ENCODE measurements around the gene RBBP8. TPM values are rescaled to one million over a fixed set of nuclear protein-coding genes. Genes with fewer than 3 reads are reported as not detected.

RBBP8 gene
- total RNA-seq, 1 donor from 2014 or later, result 30.4 TPM

DNA sequence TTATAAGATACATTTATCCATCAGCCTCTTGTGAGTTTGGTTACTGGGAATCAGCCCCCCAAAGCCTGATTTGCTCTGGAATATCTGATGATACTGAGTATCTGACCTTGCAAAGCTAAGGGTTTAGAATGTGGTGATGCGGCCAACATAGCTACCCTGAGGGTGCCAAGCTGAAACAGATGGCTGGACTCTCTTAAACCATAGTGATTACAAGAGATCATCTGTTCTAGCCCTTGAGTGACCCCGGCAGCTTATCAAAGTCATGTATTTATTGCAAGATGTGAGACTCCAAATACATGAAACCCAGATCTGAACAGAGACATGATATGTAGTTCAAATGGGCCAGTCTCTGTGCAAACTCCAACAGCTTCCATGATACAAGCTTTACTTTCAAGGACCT lies 124.0 kb downstream of the RBBP8 start:
- DNase-seq (no peak), ATAC-seq (no peak)
- Histone ChIP-seq H3K9me3 (no peaks in the 10 kb centered on the region), H3K27me3 (no peaks in the 10 kb centered on the region), H3K4me3 (no peak overlapping the region), H3K4me1 (no peaks in the 10 kb centered on the region), H3K36me3 (no peaks in the 10 kb centered on the region), H3K27ac (no peak overlapping the region)
- TF ChIP-seq, protein P1, sequence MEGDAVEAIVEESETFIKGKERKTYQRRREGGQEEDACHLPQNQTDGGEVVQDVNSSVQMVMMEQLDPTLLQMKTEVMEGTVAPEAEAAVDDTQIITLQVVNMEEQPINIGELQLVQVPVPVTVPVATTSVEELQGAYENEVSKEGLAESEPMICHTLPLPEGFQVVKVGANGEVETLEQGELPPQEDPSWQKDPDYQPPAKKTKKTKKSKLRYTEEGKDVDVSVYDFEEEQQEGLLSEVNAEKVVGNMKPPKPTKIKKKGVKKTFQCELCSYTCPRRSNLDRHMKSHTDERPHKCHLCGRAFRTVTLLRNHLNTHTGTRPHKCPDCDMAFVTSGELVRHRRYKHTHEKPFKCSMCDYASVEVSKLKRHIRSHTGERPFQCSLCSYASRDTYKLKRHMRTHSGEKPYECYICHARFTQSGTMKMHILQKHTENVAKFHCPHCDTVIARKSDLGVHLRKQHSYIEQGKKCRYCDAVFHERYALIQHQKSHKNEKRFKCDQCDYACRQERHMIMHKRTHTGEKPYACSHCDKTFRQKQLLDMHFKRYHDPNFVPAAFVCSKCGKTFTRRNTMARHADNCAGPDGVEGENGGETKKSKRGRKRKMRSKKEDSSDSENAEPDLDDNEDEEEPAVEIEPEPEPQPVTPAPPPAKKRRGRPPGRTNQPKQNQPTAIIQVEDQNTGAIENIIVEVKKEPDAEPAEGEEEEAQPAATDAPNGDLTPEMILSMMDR (IDR thresholded peaks at IDR 0.05), result no peak
- intact Hi-C loops (cut with DNase I), result no loop called here

DNA sequence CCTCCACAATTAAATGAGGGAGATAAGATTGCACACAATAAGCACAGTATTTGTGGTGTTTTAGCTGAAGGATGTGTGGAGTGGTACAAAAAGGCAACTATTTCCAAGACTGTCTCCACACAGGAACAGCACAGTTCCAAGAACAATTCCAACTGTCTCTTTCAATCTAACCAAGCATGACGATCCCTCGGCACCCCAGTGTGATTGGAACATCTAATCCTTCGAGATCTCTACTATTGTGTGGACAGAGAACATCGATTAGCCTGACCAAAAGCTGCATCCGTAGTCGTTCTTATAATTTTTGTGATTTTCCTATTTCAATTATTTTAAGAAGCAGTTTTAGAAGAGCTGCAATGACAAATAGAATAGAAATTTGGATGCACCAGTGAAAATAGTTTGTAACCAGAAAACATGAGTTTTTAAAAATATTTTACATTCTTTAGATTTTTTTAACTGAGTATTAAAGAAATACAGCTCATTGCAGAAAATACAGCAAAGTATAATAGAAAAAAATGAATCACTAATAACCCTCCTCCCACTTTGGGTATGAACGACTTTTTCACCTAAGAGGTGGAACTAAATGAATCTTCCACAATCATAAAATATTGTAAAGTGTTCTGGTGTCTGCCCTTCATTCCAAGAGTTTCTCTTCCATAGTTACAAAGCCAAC lies 125.8 kb downstream of the RBBP8 start:
- intact Hi-C loops (cut with DNase I), result no loop called here
- no peak for ATAC-seq
- Histone ChIP-seq H3K4me3 (no peak overlapping the region), H3K27me3 (no peaks in the 10 kb centered on the region), H3K9me3 (no peaks in the 10 kb centered on the region), H3K27ac (no peak overlapping the region), H3K36me3 (no peaks in the 10 kb centered on the region), H3K4me1 (no peaks in the 10 kb centered on the region)
- DNase-seq, result no peak
- TF ChIP-seq, protein P1 (IDR thresholded peaks at IDR 0.05), result no peak

GRCh38 chr18:23059541-23060465 lies 126.7 kb downstream of the RBBP8 start:
- no peak overlapping the region for H3K4me3 ChIP-seq
- ATAC-seq (no peak), DNase-seq (no peak)
- TF ChIP-seq, protein P1 (IDR thresholded peaks at IDR 0.05), result no peak
- no peaks in the 10 kb centered on the region for H3K4me1 ChIP-seq
- H3K27ac ChIP-seq, result no peak overlapping the region
- no peaks in the 10 kb centered on the region for H3K9me3 ChIP-seq
- no peaks in the 10 kb centered on the region for H3K27me3 ChIP-seq
- H3K36me3 ChIP-seq, result no peaks in the 10 kb centered on the region
- intact Hi-C loops (cut with DNase I), result no loop called here

DNA sequence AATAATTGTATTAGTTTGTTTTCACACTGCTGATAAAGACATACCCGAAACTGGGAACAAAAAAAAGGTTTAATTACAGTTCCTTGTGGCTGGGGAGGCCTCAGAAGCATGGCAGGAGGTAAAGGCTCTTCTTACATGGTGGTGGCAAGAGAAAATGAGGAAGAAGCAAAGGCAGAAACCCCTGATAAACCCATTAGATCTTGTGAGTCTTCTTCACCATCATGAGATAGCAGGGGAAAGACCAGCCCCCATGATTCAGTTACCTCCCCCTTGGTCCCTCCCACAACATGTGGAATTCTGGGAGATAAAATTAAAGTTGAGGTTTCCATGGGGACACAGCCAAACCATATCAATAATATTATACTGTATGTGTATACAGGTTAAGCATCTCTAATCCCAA lies 128.9 kb downstream of the RBBP8 start:
- intact Hi-C loops (cut with DNase I), result no loop called here
- Histone ChIP-seq H3K9me3 (no peaks in the 10 kb centered on the region), H3K27ac (no peak overlapping the region), H3K4me3 (no peak overlapping the region), H3K4me1 (no peaks in the 10 kb centered on the region), H3K27me3 (no peaks in the 10 kb centered on the region), H3K36me3 (no peaks in the 10 kb centered on the region)
- TF ChIP-seq, protein P1 (IDR thresholded peaks at IDR 0.05), result no peak
- no peak for DNase-seq
- no peak for ATAC-seq

- DNase-seq (no peak), ATAC-seq (no peak)
- H3K36me3 ChIP-seq, result no peaks in the 10 kb centered on the region
- intact Hi-C loops (cut with DNase I), result no loop called here
- no peak overlapping the region for H3K4me3 ChIP-seq
- no peaks in the 10 kb centered on the region for H3K4me1 ChIP-seq
- TF ChIP-seq, protein P1 (IDR thresholded peaks at IDR 0.05), result no peak
- no peaks in the 10 kb centered on the region for H3K27me3 ChIP-seq
- no peaks in the 10 kb centered on the region for H3K9me3 ChIP-seq
- no peak overlapping the region for H3K27ac ChIP-seq
Measured at GRCh38 chr18:23063502-23063901, 130.4 kb downstream of the RBBP8 start.
